Mucosa of rectum (tissue), 2 donors: ENCODE measurements around the gene TNFAIP8L1.

ENCODE experiments used
- H3K27ac ChIP-seq, 2 donors: one replicate each; pipeline ENCODE4 v1.7.0; 2013; ENCODE audit warnings: inconsistent platforms in 2 of 2, low read depth in 2 of 2, low read length in 2 of 2
- H3K27me3 ChIP-seq, 2 donors: one replicate each; pipeline ENCODE4 v1.7.0; 2013; ENCODE audit warnings: low read length in 2 of 2; ENCODE audit not compliant: control insufficient read depth in 2 of 2, insufficient read depth in 2 of 2
- H3K36me3 ChIP-seq, 2 donors: one replicate each; pipeline ENCODE4 v1.7.0; 2013; ENCODE audit warnings: low read length in 2 of 2; ENCODE audit not compliant: control insufficient read depth in 2 of 2, insufficient read depth in 2 of 2
- H3K4me1 ChIP-seq, 2 donors: one replicate each; pipeline ENCODE4 v1.7.0; 2013; ENCODE audit warnings: low read length in 2 of 2, mild to moderate bottlenecking in 1 of 2; ENCODE audit not compliant: control insufficient read depth in 2 of 2, insufficient read depth in 2 of 2
- H3K4me3 ChIP-seq, 2 donors: one replicate each; pipeline ENCODE4 v1.7.0; 2013; ENCODE audit warnings: low read length in 2 of 2
- H3K9ac ChIP-seq, 2 donors: one replicate each; pipeline ENCODE4 v1.7.0; 2013; ENCODE audit warnings: low read length in 2 of 2, low read depth in 1 of 2, mild to moderate bottlenecking in 1 of 2
- H3K9me3 ChIP-seq, 2 donors: one replicate each; pipeline ENCODE4 v1.7.0; 2013; ENCODE audit warnings: low read length in 2 of 2; ENCODE audit not compliant: control insufficient read depth in 2 of 2
- donor health status: healthy.
- donor health status: Normal muscosa, but diverticular disease.

The TNFAIP8L1 gene

DNA sequence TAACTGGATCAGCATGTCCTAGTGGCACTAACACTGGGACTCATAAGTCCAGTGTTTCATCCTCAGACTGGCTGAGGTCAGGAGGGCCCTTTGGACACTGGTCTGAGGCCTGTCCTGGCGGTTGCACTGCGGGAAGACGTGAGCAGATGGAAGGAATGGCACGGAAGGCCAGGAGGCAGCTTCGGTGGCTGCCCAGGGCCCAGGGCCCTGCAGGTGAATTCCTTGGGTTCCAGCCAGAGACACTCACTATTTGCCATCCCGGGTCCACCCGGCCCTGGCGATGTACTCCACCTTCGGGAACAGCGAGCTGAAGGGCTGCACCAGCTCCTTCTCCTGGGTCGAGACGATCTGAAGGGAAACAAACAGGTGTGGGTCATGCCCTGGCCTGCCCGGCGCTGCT, 58.0 kb downstream of the TNFAIP8L1 start:
- Histone ChIP-seq H3K27ac (no peak overlapping the region), H3K9me3 (no peaks in the 10 kb centered on the region), H3K9ac (no peak overlapping the region), H3K36me3 (peaks cover 72 to 83% of the 10 kb centered on the region in 2 donors), H3K4me3 (no peak overlapping the region), H3K27me3 (no peaks in the 10 kb centered on the region), H3K4me1 (peaks cover 0 to 2% of the 10 kb centered on the region in 2 donors)

DNA sequence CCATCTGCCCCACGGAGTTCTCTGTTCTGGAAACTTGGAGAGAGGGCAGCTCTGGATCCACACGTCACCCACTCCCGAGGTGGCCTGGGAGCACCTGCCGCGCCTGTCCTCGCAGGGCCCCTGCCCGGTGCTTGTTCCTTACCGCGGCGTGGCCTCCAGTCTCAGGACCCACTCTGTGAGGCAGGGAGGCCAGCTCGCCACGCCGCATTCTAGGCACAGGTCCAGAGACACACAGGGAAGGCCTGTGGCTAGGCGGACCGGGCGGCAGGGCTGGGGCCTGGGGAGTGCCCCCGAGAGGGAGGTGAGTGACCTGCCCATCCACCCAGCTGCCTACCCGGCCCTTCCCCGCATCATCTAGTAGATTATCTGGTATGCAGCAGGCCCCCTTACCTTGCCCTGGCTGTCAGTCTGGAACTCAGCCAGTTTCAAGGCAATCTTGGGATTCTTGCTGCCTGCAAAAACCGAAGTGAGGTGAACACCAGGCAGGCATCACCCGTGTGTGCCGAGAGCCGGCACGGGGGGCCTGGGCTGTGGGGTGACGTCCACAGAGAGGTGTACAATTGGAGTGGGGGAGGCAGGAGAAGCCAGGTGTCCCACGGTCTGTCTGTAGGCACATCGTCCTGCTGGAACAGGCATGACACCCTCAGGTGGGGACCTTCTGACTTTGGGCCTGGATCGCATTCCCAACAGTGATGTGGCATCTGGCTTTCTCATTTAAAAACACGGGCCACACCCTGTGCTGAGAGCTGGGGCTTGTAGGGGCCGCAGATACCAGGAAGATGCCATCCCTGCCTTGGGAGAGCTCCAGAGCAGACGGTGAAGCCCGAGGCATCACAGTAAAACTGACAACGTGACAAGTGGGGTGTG, 60.7 kb downstream of the TNFAIP8L1 start:
- Histone ChIP-seq H3K27ac (no peak overlapping the region), H3K36me3 (peaks cover 61 to 77% of the 10 kb centered on the region in 2 donors), H3K9ac (no peak overlapping the region), H3K9me3 (no peaks in the 10 kb centered on the region), H3K4me1 (peaks cover 0 to 2% of the 10 kb centered on the region in 2 donors), H3K27me3 (no peaks in the 10 kb centered on the region), H3K4me3 (no peak overlapping the region)

DNA sequence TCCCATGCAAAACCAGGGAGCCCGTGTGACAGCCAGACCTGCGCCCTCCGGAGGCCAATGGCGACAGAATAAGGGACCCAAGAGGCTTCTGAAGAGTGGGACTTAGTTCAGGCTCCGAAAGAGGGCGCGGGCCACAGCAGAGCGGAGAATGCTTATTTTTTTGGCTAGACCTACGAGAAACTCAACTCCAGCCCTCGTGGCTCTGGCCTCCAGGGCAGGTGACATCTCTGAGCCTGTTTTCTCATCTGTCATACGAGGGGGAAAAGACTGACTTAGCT, 61.3 kb downstream of the TNFAIP8L1 start:
- Histone ChIP-seq H3K9ac (no peak overlapping the region), H3K4me3 (no peak overlapping the region), H3K36me3 (peaks cover 56 to 76% of the 10 kb centered on the region in 2 donors), H3K9me3 (no peaks in the 10 kb centered on the region), H3K4me1 (peaks cover 3% of the 10 kb centered on the region in 2 donors), H3K27me3 (no peaks in the 10 kb centered on the region), H3K27ac (no peak overlapping the region)

DNA sequence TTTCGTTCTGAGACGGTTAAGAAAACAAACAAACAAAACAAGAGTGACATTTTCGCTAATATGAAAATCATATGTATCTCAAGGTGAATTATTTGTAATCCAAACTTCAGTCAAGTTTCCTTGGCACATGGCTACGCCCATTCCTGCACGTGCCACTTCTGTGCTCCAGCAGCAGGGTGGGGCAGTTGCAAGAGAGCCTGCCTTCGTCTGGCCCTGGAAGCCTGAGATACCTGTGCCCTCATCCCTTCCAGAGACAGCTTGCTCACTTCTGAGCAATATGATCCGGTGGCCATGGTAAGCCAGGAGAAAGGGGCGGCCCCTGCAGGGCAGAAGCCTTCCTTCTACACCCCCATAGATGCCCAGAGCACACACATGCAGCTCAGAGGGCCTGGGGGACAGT, 62.2 kb downstream of the TNFAIP8L1 start:
- Histone ChIP-seq H3K4me3 (no peak overlapping the region), H3K4me1 (peaks cover 4 to 8% of the 10 kb centered on the region in 2 donors), H3K27ac (no peak overlapping the region), H3K36me3 (peaks cover 53 to 74% of the 10 kb centered on the region in 2 donors), H3K9me3 (no peaks in the 10 kb centered on the region), H3K27me3 (no peaks in the 10 kb centered on the region), H3K9ac (no peak overlapping the region)

DNA sequence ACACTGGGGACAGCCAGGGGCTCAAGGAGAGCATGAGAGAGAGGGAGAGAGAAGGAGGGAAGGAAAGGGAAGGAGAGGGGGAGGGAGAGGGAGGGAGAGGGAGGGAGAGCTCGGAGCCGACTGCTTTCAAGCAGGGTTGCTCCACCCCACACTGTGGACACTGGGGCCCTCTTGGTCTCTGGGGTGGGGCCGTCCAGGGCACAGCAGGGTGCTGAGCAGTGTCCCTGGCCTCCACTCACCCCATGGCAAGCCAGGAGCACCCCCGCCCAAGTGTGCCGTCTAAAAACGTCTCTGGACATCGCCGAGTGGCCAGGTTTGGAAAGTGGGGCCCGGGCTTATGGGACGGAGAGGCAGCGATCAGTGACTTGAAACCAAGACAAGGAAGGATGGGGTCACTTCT, 63.4 kb downstream of the TNFAIP8L1 start:
- Histone ChIP-seq H3K27me3 (no peaks in the 10 kb centered on the region), H3K4me3 (no peak overlapping the region), H3K27ac (no peak overlapping the region), H3K9ac (no peak overlapping the region), H3K4me1 (peaks cover 4 to 11% of the 10 kb centered on the region in 2 donors), H3K9me3 (no peaks in the 10 kb centered on the region), H3K36me3 (peaks cover 49 to 66% of the 10 kb centered on the region in 2 donors)

DNA sequence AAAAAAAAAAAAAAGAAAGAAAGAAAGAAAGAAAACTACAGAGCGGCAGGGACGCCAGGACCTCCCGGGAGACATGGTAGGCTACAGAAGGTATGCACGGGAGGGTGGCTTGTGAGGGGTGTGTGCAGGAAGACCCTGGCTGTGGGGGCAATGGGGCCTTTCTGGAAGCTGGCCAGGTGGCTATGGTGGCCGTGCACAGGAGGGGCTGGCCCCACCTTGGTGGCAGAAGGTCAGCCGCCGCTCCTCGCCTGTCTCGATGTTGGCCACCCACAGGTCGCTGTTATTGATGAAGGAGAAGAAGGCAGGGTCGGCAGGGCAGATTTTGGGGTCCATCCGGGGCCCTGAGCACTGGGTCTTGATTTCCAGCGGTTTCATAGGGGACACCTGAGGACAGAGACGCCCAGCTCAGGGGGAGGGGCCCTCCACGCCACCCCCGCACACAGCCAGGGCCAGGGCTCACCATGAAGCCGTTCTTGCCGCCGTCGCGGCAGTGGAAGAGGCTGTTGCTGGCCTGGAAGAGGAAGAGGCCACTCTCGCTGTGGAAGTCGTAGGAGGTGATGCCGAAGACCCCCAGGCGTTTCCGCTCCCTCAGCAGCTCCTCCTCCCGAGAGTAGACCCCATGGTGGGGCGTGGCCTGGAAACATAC, 64.5 kb downstream of the TNFAIP8L1 start:
- Histone ChIP-seq H3K36me3 (peaks cover 41 to 62% of the 10 kb centered on the region in 2 donors), H3K4me3 (no peak overlapping the region), H3K27me3 (no peaks in the 10 kb centered on the region), H3K27ac (no peak overlapping the region), H3K4me1 (peaks cover 4 to 11% of the 10 kb centered on the region in 2 donors), H3K9ac (no peak overlapping the region), H3K9me3 (no peaks in the 10 kb centered on the region)

DNA sequence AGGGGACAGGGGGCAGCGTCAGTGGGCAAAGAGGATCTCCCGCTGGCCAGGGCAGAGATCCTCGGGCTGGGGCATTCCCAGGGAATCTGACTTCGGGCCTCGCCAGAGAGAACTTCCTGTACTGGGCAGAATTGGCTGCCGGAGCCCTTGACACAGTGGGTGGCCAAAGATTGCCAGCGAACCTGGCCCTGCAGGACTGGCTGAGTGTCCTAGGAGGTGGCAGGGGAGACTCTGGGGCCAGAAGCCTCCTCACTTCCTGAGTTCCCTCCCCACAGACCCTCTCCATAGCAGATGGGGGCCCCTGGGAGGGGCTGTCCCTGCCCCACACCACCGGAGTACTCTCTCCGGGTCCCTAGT, 65.0 kb downstream of the TNFAIP8L1 start:
- peak overlapping the region in 1 of 2 donors; percentile 34 for H3K27ac ChIP-seq
- no peak overlapping the region for H3K9ac ChIP-seq
- no peaks in the 10 kb centered on the region for H3K9me3 ChIP-seq
- peaks cover 4 to 11% of the 10 kb centered on the region in 2 donors for H3K4me1 ChIP-seq
- no peaks in the 10 kb centered on the region for H3K27me3 ChIP-seq
- H3K36me3 ChIP-seq, result peaks cover 41 to 60% of the 10 kb centered on the region in 2 donors
- H3K4me3 ChIP-seq, result no peak overlapping the region
